Testis (tissue), 2 donors: ENCODE data around the gene NLRP5.

Experiments used
- POLR2A ChIP-seq: fragments of 450-650 bp; IDR thresholded peaks from one replicate; pipeline ENCODE4 v1.6.1; 2017; ENCODE audit warnings: antibody characterized with exemption, mild to moderate bottlenecking, moderate library complexity
- TF ChIP-seq, protein P1 (sequence below), 3 experiments: fragments of 450-650 bp in 2 of 3; fragments of 200-600 bp in 1 of 3; sonication (generic) in 1 of 3; IDR thresholded peaks; one replicate each; pipeline ENCODE4 v1.5.1; 2016 to 2019; ENCODE audit warnings: antibody characterized with exemption in 3 of 3, mild to moderate bottlenecking in 2 of 3, moderate library complexity in 1 of 3

DNA sequence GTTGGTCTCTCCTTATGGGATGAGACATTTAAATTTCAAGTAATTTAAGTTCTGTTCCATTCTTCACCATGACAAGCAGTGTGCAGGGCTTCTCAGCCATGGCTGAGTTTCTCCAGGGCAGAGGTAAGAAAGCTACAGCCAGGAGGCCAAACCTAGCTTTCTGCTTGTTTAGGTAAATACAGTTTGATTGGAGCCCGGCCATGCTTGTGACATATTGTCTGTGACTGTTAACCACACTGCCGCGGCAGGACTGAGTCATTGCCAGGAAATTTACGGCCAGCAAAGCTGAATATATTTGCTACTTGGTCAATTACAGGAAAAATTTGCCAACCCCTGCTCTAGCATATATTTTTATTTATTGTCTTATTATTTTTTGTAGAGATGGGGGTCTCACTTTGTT is 28.2 kb upstream of the NLRP5 start:
- TF ChIP-seq, protein P1, sequence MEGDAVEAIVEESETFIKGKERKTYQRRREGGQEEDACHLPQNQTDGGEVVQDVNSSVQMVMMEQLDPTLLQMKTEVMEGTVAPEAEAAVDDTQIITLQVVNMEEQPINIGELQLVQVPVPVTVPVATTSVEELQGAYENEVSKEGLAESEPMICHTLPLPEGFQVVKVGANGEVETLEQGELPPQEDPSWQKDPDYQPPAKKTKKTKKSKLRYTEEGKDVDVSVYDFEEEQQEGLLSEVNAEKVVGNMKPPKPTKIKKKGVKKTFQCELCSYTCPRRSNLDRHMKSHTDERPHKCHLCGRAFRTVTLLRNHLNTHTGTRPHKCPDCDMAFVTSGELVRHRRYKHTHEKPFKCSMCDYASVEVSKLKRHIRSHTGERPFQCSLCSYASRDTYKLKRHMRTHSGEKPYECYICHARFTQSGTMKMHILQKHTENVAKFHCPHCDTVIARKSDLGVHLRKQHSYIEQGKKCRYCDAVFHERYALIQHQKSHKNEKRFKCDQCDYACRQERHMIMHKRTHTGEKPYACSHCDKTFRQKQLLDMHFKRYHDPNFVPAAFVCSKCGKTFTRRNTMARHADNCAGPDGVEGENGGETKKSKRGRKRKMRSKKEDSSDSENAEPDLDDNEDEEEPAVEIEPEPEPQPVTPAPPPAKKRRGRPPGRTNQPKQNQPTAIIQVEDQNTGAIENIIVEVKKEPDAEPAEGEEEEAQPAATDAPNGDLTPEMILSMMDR (IDR thresholded peaks at IDR 0.05): no peak
- no peak for TF ChIP-seq POLR2A
